Spleen (tissue), 11 donors: ENCODE data around the gene SESN3. TPM values are rescaled to one million over a fixed set of nuclear protein-coding genes. Genes with fewer than 3 reads are reported as not detected.
"Not testable (repeated sequence)": the region's sequence is repeated elsewhere in the genome, so short reads cannot be mapped to it uniquely, and the experiment has no call there.

Experiments used
- DNase-seq: peaks from one replicate; pipeline ENCODE4 v3.0.0-alpha.2; 2020
- H3K27ac ChIP-seq, 8 donors: fragments of 200-600 bp; sonication (generic) in 7 of 8; 1 replicate in 4 of 8; 2 replicates in 4 of 8; pipeline versions ENCODE4 v1.5.0 to v1.8.0; 2016 to 2021; ENCODE audit warnings: inconsistent platforms in 4 of 8, mild to moderate bottlenecking in 4 of 8, moderate library complexity in 1 of 8
- H3K27me3 ChIP-seq, 7 donors: fragments of 200-600 bp; sonication (generic) in 6 of 7; replicated peaks in 1 of 7; 1 replicate in 4 of 7; 2 replicates in 3 of 7; pipeline versions ENCODE4 v1.5.0 to v1.8.0; 2016 to 2021; ENCODE audit warnings: inconsistent platforms in 3 of 7, mild to moderate bottlenecking in 1 of 7
- H3K36me3 ChIP-seq, 6 donors: fragments of 200-600 bp; sonication (generic) in 5 of 6; 1 replicate in 4 of 6; 2 replicates in 2 of 6; pipeline versions ENCODE4 v1.5.0 to v1.8.0; 2016 to 2021; ENCODE audit warnings: inconsistent platforms in 2 of 6
- H3K4me1 ChIP-seq, 6 donors: fragments of 200-600 bp; sonication (generic) in 5 of 6; 1 replicate in 3 of 6; 2 replicates in 3 of 6; pipeline versions ENCODE4 v1.5.0 to v1.8.0; 2016 to 2021; ENCODE audit warnings: inconsistent platforms in 3 of 6
- H3K4me3 ChIP-seq, 8 donors: fragments of 200-600 bp; sonication (generic) in 7 of 8; 1 replicate in 4 of 8; 2 replicates in 4 of 8; pipeline versions ENCODE4 v1.5.0 to v1.8.0; 2016 to 2021; ENCODE audit warnings: inconsistent platforms in 4 of 8, mild to moderate bottlenecking in 4 of 8, moderate library complexity in 2 of 8
- H3K9me3 ChIP-seq, 8 donors: fragments of 200-600 bp; sonication (generic) in 7 of 8; 1 replicate in 4 of 8; 2 replicates in 4 of 8; pipeline versions ENCODE4 v1.5.0 to v1.8.0; 2016 to 2021; ENCODE audit warnings: inconsistent platforms in 4 of 8
- POLR2A ChIP-seq, 3 donors: fragments of 450-650 bp; IDR thresholded peaks; one replicate each; pipeline ENCODE4 v1.5.1; 2017; ENCODE audit warnings: antibody characterized with exemption in 3 of 3, mild to moderate bottlenecking in 1 of 3
- POLR2AphosphoS5 ChIP-seq, 3 donors: sonication (generic); formaldehyde crosslinking; IDR thresholded peaks; one replicate each; pipeline ENCODE4 v1.5.1; 2017; ENCODE audit warnings: antibody characterized with exemption in 3 of 3
- WGBS, 5 donors: extraction: QIAGEN DNeasy Blood & Tissue Kit in 3 of 5; methylation state at CpG; one replicate each; pipeline versions ENCODE4 v1.1.5 to v1.1.7; 2013 to 2018; 5-methylcytosine and 5-hydroxymethylcytosine counted together
- intact Hi-C: fragments of 100-400 bp; cut with DNase I; formaldehyde crosslinking; loops from one replicate; pipeline ENCODE4 v1.15.0; 2023; ENCODE audit warnings: low total_unique reads
- polyA plus RNA-seq, 3 donors: library from polyadenylated mRNA; stranded (reverse); fragments of 200-250 nt; gene quantifications; one replicate each; pipeline ENCODE4 v1.2.1, GENCODE V29; 2013
- total RNA-seq, 7 donors: library from RNA; depleted of rRNA in 3 of 7; stranded (reverse); fragments of >200 nt in 3 of 7; fragmentation: NEBNext Ultra II Directional in 4 of 7; extraction: Animal tissue kit (Norgen Biotek cat#: 25700) in 4 of 7; gene quantifications; one replicate each; pipeline versions ENCODE4 v1.1.0 to v1.2.1, GENCODE V29; 2016 to 2021
- TF ChIP-seq, protein P1 (sequence below), 11 experiments: fragments of 200-600 bp in 7 of 11; fragments of 450-650 bp in 4 of 11; sonication (generic) in 4 of 11; IDR thresholded peaks in 8 of 11; conservative IDR thresholded peaks in 3 of 11; 1 replicate in 7 of 11; 2 replicates in 4 of 11; pipeline versions ENCODE4 v1.4.0 to v1.8.0; 2016 to 2021; ENCODE audit warnings: antibody characterized with exemption in 11 of 11, inconsistent platforms in 4 of 11, mild to moderate bottlenecking in 1 of 11
- donor health status: healthy with polysubstance abuse.
- donor health status: DM: no; HTN: no; CAD: no; lungs with moderate emphysema.
- donor health status: DM: no; HTN: no; CAD: no.
- donor health status: Bipolar disorder and iron deficiency.
- donor health status: healthy.
- donor health status: DM: no; HTN: no; CAD: no.
- donor health status: DM: yes; HTN: yes; CAD: no.

Gene SESN3
- total and polyA plus RNA-seq, 10 donors, result 10.9 to 79.9 (median 56.5) TPM

DNA sequence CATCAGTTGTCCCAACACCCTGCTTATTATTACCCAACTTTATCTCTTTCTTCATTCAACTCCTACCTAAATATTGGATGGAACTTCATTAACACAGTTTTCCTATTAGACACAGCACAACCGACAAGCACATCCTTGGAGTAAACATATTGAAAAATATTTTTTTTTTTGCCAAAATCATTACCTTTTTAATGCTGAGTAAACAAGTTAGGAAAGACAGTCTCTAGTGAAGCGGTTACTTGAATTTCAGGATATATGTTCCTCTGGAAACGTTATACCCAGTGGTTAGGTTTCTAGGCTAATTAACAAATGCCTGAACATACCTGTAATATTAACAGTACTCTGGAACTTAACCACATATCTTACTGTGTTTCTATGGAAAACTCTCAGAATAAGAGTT lies 11.4 kb downstream of the SESN3 start:
- Histone ChIP-seq H3K4me3 (no peak overlapping the region), H3K27ac (no peak overlapping the region), H3K36me3 (peaks cover 0 to 11% (median 0%) of the 10 kb centered on the region in 6 donors), H3K4me1 (peaks cover 0 to 37% (median 5%) of the 10 kb centered on the region in 6 donors), H3K9me3 (peaks cover 0 to under 1% (median 0%) of the 10 kb centered on the region in 8 donors), H3K27me3 (no peaks in the 10 kb centered on the region)
- intact Hi-C loops, result no loop called here
- no peak for TF ChIP-seq POLR2A (IDR thresholded peaks at IDR 0.05)
- TF ChIP-seq, protein P1, sequence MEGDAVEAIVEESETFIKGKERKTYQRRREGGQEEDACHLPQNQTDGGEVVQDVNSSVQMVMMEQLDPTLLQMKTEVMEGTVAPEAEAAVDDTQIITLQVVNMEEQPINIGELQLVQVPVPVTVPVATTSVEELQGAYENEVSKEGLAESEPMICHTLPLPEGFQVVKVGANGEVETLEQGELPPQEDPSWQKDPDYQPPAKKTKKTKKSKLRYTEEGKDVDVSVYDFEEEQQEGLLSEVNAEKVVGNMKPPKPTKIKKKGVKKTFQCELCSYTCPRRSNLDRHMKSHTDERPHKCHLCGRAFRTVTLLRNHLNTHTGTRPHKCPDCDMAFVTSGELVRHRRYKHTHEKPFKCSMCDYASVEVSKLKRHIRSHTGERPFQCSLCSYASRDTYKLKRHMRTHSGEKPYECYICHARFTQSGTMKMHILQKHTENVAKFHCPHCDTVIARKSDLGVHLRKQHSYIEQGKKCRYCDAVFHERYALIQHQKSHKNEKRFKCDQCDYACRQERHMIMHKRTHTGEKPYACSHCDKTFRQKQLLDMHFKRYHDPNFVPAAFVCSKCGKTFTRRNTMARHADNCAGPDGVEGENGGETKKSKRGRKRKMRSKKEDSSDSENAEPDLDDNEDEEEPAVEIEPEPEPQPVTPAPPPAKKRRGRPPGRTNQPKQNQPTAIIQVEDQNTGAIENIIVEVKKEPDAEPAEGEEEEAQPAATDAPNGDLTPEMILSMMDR (IDR thresholded peaks at IDR 0.05 in 8 of 11, conservative IDR thresholded peaks at IDR 0.05 in 3 of 11), result no peak
- no peak for TF ChIP-seq POLR2AphosphoS5 (IDR thresholded peaks at IDR 0.05)
- no peak for DNase-seq
- WGBS, 5 donors, result 92 to 96% (median 95%) methylated on average over 3 of the region's 3 CpGs

DNA sequence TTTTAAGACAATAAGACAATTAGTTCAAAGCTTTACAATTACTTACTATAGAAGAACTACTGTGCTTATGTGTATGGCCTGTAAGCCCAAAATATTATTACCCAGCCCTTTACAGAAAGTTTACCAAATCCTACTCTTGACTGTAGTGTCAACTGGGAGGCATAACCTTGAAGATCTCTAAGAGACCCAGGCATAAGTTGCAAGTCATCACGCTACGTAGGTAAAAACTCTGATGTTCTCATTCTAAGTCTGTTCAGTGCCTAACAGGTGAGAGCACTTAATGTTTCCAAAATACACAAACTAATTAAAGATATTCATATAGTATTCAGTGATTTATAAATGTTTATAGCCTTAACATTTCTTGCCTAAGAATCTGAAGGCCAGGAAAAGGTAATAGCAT lies 12.9 kb downstream of the SESN3 start:
- intact Hi-C loops, result no loop called here
- DNase-seq, result no peak
- no peak overlapping the region for H3K27ac ChIP-seq
- H3K36me3 ChIP-seq, result peaks cover 0 to 11% (median 0%) of the 10 kb centered on the region in 6 donors
- H3K4me1 ChIP-seq, result peaks cover 0 to 38% (median 10%) of the 10 kb centered on the region in 6 donors
- no peaks in the 10 kb centered on the region for H3K9me3 ChIP-seq
- TF ChIP-seq, protein P1 (IDR thresholded peaks at IDR 0.05 in 8 of 11, conservative IDR thresholded peaks at IDR 0.05 in 3 of 11), result no peak
- TF ChIP-seq POLR2AphosphoS5 (IDR thresholded peaks at IDR 0.05), result no peak
- no peak for TF ChIP-seq POLR2A (IDR thresholded peaks at IDR 0.05)
- no peaks in the 10 kb centered on the region for H3K27me3 ChIP-seq
- WGBS, 5 donors, result 97 to 100% (median 99%) methylated on average over 2 of the region's 2 CpGs
- H3K4me3 ChIP-seq, result no peak overlapping the region

DNA sequence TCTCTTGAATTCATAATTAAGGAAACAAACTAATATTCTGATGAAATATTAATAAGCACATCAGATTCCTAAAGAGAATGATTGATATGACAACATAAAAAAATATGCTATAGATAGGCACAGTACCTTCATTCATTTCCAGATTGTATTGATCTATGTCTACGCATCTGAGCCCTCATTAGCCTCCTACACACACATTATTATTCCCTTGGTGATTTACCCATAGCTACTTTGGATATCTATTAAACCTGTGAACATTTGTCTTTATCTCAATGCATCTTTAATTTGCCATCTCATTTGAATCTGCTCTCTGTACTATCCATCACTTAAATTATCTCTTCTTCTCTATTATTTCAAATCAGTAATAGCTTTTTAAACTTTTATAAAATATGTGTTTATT lies 18.4 kb downstream of the SESN3 start:
- WGBS, 5 donors, result 46 to 98% (median 55%) methylated on average over 1 of the region's 1 CpG

DNA sequence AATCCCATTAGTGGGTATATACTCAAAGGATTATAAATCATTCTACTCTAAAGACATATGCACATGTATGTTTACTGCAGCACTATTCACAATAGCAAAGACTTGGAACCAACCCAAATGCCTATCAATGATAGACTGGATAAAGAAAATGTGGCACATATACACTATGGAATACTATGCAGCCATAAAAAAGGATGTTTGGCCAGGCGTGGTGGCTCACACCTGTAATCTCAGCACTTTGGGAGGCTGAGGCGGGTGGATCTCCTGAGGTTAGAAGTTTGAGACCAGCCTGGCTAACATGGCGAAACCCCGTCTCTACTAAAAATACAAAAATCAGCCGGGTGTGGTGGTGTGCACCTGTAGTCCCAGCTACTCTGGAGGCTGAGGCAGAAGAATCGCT lies 21.5 kb downstream of the SESN3 start:
- H3K27me3 ChIP-seq, H3K27ac ChIP-seq, H3K4me3 ChIP-seq, intact Hi-C loops, H3K36me3 ChIP-seq, DNase-seq: not testable (repeated sequence)
- WGBS, 5 donors, result 85 to 98% (median 89%) methylated on average over 6 of the region's 6 CpGs
- peaks cover 0 to 10% (median 0%) of the 10 kb centered on the region in 8 donors for H3K9me3 ChIP-seq
- peaks cover 0 to 58% (median 6%) of the 10 kb centered on the region in 6 donors for H3K4me1 ChIP-seq

More for the DNA sequence above, 18.4 kb downstream of the SESN3 start:
- Histone ChIP-seq H3K36me3 (peaks cover 0 to 9% (median 0%) of the 10 kb centered on the region in 6 donors), H3K27me3 (no peaks in the 10 kb centered on the region), H3K4me3 (no peak overlapping the region), H3K27ac (no peak overlapping the region), H3K4me1 (peaks cover 0 to 43% (median 7%) of the 10 kb centered on the region in 6 donors), H3K9me3 (peaks cover 0 to 10% (median 0%) of the 10 kb centered on the region in 8 donors)
- TF ChIP-seq, protein P1 (IDR thresholded peaks at IDR 0.05 in 8 of 11, conservative IDR thresholded peaks at IDR 0.05 in 3 of 11), result no peak
- TF ChIP-seq POLR2AphosphoS5 (IDR thresholded peaks at IDR 0.05), result no peak
- TF ChIP-seq POLR2A (IDR thresholded peaks at IDR 0.05), result no peak
- DNase-seq, result no peak
- intact Hi-C loops, result no loop called here
